Measurements from ENCODE around the gene MTG2. TPM values are rescaled to one million over a fixed set of nuclear protein-coding genes. Genes with fewer than 3 reads are reported as not detected.

The MTG2 gene
- total RNA-seq, 1 experiment from 2014 or later = 87.3 TPM

GRCh38 chr20:62190639-62191411 lies 8.0 kb downstream of the MTG2 start:
- peaks cover 51% of the 10 kb centered on the region for H3K36me3 ChIP-seq
- H3K4me3 ChIP-seq = no peak overlapping the region
- H3K27me3 ChIP-seq = no peaks in the 10 kb centered on the region
- H3K9me3 ChIP-seq = no peaks in the 10 kb centered on the region
- no peak for DNase-seq

- H3K4me3 ChIP-seq = no peak overlapping the region
- peaks cover 54% of the 10 kb centered on the region for H3K36me3 ChIP-seq
- no peaks in the 10 kb centered on the region for H3K9me3 ChIP-seq
- H3K27me3 ChIP-seq = no peaks in the 10 kb centered on the region
- no peak for DNase-seq
These were observed 9.1 kb downstream of the MTG2 start for GRCh38 chr20:62191781-62192559.

GRCh38 chr20:62192635-62193034 lies 9.8 kb downstream of the MTG2 start:
- H3K4me3 ChIP-seq = no peak overlapping the region
- H3K27me3 ChIP-seq = no peaks in the 10 kb centered on the region
- H3K9me3 ChIP-seq = no peaks in the 10 kb centered on the region
- peaks cover 61% of the 10 kb centered on the region for H3K36me3 ChIP-seq
- DNase-seq = no peak

GRCh38 chr20:62193079-62194025 lies 10.5 kb downstream of the MTG2 start:
- no peak for DNase-seq

GRCh38 chr20:62195075-62195405 lies 12.2 kb downstream of the MTG2 start:
- H3K4me3 ChIP-seq = no peak overlapping the region
- H3K27me3 ChIP-seq = no peaks in the 10 kb centered on the region
- DNase-seq = no peak
- no peaks in the 10 kb centered on the region for H3K9me3 ChIP-seq
- H3K36me3 ChIP-seq = peaks cover 69% of the 10 kb centered on the region

More at GRCh38 chr20:62193079-62194025, 10.5 kb downstream of the MTG2 start:
- Histone ChIP-seq H3K27me3 (no peaks in the 10 kb centered on the region), H3K36me3 (peaks cover 68% of the 10 kb centered on the region), H3K4me3 (no peak overlapping the region), H3K9me3 (no peaks in the 10 kb centered on the region)

GRCh38 chr20:62195736-62196135 lies 12.9 kb downstream of the MTG2 start:
- Histone ChIP-seq H3K4me3 (no peak overlapping the region), H3K27me3 (no peaks in the 10 kb centered on the region), H3K9me3 (no peaks in the 10 kb centered on the region), H3K36me3 (peaks cover 67% of the 10 kb centered on the region)
- DNase-seq = no peak

GRCh38 chr20:62196286-62196685 lies 13.5 kb downstream of the MTG2 start:
- no peak for DNase-seq
- Histone ChIP-seq H3K4me3 (no peak overlapping the region), H3K27me3 (no peaks in the 10 kb centered on the region), H3K36me3 (peaks cover 67% of the 10 kb centered on the region), H3K9me3 (no peaks in the 10 kb centered on the region)

GRCh38 chr20:62197311-62197710 lies 14.5 kb downstream of the MTG2 start:
- no peaks in the 10 kb centered on the region for H3K27me3 ChIP-seq
- no peak for DNase-seq
- H3K36me3 ChIP-seq = peaks cover 71% of the 10 kb centered on the region
- H3K9me3 ChIP-seq = no peaks in the 10 kb centered on the region
- H3K4me3 ChIP-seq = no peak overlapping the region

GRCh38 chr20:62197801-62198200 lies 15.0 kb downstream of the MTG2 start:
- Histone ChIP-seq H3K27me3 (no peaks in the 10 kb centered on the region), H3K9me3 (no peaks in the 10 kb centered on the region), H3K36me3 (peaks cover 73% of the 10 kb centered on the region), H3K4me3 (no peak overlapping the region)
- no peak for DNase-seq

GRCh38 chr20:62198496-62198895 lies 15.7 kb downstream of the MTG2 start:
- no peaks in the 10 kb centered on the region for H3K27me3 ChIP-seq
- no peak for DNase-seq
- H3K9me3 ChIP-seq = no peaks in the 10 kb centered on the region
- peaks cover 76% of the 10 kb centered on the region for H3K36me3 ChIP-seq
- no peak overlapping the region for H3K4me3 ChIP-seq

GRCh38 chr20:62198931-62199330 lies 16.1 kb downstream of the MTG2 start:
- DNase-seq = no peak
- Histone ChIP-seq H3K36me3 (peaks cover 72% of the 10 kb centered on the region), H3K9me3 (no peaks in the 10 kb centered on the region), H3K27me3 (no peaks in the 10 kb centered on the region), H3K4me3 (no peak overlapping the region)

- Histone ChIP-seq H3K4me3 (no peak overlapping the region), H3K36me3 (peaks cover 61% of the 10 kb centered on the region), H3K27me3 (no peaks in the 10 kb centered on the region), H3K9me3 (no peaks in the 10 kb centered on the region)
- DNase-seq = no peak
These were observed 17.8 kb downstream of the MTG2 start for GRCh38 chr20:62200491-62201172.

- Histone ChIP-seq H3K4me3 (no peak overlapping the region), H3K27me3 (no peaks in the 10 kb centered on the region), H3K9me3 (no peaks in the 10 kb centered on the region), H3K36me3 (peaks cover 59% of the 10 kb centered on the region)
- DNase-seq = no peak
These were observed 18.6 kb downstream of the MTG2 start for GRCh38 chr20:62201173-62202082.

- DNase-seq = no peak
- no peak overlapping the region for H3K4me3 ChIP-seq
- H3K27me3 ChIP-seq = no peaks in the 10 kb centered on the region
- peaks cover 55% of the 10 kb centered on the region for H3K36me3 ChIP-seq
- H3K9me3 ChIP-seq = no peaks in the 10 kb centered on the region
These were observed 19.2 kb downstream of the MTG2 start for GRCh38 chr20:62202083-62202395.

- Histone ChIP-seq H3K4me3 (no peak overlapping the region), H3K27me3 (no peaks in the 10 kb centered on the region), H3K36me3 (peaks cover 47% of the 10 kb centered on the region), H3K9me3 (no peaks in the 10 kb centered on the region)
- no peak for DNase-seq
These were observed 20.0 kb downstream of the MTG2 start for GRCh38 chr20:62202676-62203377.

Measured in MG63 (cell line).